HG03025 (cell line): Measurements from ENCODE around the gene CDRT15.
"Not testable (repeated sequence)": the region's sequence is repeated elsewhere in the genome, so short reads cannot be mapped to it uniquely, and the experiment has no call there.

Source experiments
- ATAC-seq: cut with Tn5 transposase; IDR thresholded peaks from one replicate; pipeline ENCODE4 v1.9.1; 2021; ENCODE audit warnings: mild to moderate bottlenecking, moderate library complexity; ENCODE audit not compliant: unreplicated experiment, low FRiP score

Gene CDRT15

DNA sequence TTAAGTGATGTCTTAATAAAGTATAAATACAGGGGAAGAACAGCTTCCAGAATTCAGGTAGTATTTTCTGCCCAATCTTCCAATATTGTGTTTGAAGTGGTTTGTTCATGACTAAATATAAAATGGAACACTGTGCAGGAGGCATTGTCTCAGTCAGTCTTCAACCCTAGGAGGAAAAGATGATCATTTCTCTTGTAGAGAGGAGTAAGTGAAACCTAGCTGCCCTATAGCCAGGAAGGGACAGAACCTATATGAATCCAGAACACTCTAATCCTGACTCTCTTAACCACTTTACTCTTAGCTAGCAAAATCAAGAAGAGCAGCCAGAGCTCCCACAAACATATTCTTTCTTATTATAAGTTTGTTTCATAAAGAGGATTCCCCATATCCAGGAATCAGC, 45.2 kb downstream of the CDRT15 start:
- ATAC-seq: not testable (repeated sequence)

DNA sequence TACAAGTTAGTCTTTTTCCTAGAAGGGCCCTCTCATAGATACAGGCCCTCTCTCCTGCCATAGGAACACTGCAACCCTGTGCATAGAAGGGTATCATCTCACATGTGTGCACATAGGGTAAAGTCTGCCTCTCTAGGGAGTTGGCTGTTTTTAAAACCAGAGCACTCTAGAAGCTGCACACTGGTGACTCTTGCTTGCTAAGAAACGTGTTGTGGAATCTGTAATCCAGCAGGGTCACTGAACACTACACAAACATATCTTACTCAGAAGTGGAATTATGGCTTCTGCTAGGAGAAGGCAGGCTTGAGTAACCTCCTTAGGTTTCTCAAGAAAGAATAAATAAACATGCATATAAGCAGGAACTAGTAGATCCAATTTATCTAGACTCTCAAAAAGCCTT, 45.9 kb downstream of the CDRT15 start:
- not testable (repeated sequence) for ATAC-seq

DNA sequence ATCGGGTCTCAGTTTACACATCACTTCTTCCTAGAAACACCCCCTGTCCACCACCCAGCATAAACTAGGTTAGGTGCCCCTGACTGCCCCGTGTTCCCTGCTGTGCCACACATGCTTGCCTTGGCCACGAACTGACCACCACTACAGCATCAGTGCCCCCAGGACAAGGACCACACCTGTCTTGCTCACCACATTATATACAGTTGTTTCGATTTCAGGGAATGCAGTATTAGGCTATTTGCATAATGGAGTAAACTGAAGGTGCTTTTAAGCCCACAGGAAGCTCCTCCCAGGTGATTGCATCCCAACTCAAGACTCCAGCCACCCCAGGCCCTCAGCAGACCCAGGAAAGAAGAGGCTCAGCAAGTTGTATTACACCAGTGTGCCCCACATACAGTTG, 50.2 kb downstream of the CDRT15 start:
- ATAC-seq: not testable (repeated sequence)
